Naive thymus-derived CD4-positive, alpha-beta T cell (primary cell): ENCODE results near the gene NAA25. TPM values are rescaled to one million over a fixed set of nuclear protein-coding genes. Genes with fewer than 3 reads are reported as not detected.
A peak's percentile ranks its signal among the peaks of the same experiment; 100 is the strongest.

Source experiments
- ATAC-seq: fragments of 150-1000 bp; cut with Tn5 transposase; 2 replicates; pipeline ENCODE4 v1.10.0; 2021; ENCODE audit warnings: mild to moderate bottlenecking, moderate library complexity
- CTCF ChIA-PET: fragments of 350-600 bp; sonication (Branson Sonifier 250); formaldehyde crosslinking; loops from one replicate; lab custom pipeline; 2021; ENCODE audit warnings: antibody characterized with exemption; lab: Charles Lee
- POLR2A ChIA-PET: fragments of 350-600 bp; sonication (Branson Sonifier 250); formaldehyde crosslinking; loops from one replicate; lab custom pipeline; 2021; ENCODE audit warnings: antibody characterized with exemption, inconsistent platforms; lab: Charles Lee
- DNase-seq, 9 donors: peaks; one replicate each; pipeline versions ENCODE4 v3.0.0 to v3.0.0-alpha.2; 2020 to 2022; ENCODE audit warnings: mixed read lengths in 1 of 9
- H3K27ac ChIP-seq: one replicate; pipeline ENCODE4 v1.7.0; 2013; ENCODE audit warnings: mild to moderate bottlenecking, low read depth, low read length, moderate library complexity
- H3K27me3 ChIP-seq, 2 donors: one replicate each; pipeline ENCODE4 v1.7.0; 2013; ENCODE audit warnings: low read length in 2 of 2, mild to moderate bottlenecking in 2 of 2, moderate library complexity in 2 of 2; ENCODE audit not compliant: control insufficient read depth in 2 of 2, insufficient read depth in 2 of 2
- H3K36me3 ChIP-seq, 3 experiments: 1 replicate in 2 of 3; 2 replicates in 1 of 3; pipeline ENCODE4 v1.7.0; 2013; ENCODE audit warnings: low read length in 3 of 3, mild to moderate bottlenecking in 3 of 3, moderate library complexity in 1 of 3; ENCODE audit not compliant: insufficient read depth in 3 of 3, control insufficient read depth in 2 of 3
- H3K4me1 ChIP-seq, 2 donors: one replicate each; pipeline ENCODE4 v1.7.0; 2013; ENCODE audit warnings: low read length in 2 of 2, mild to moderate bottlenecking in 2 of 2, moderate library complexity in 1 of 2; ENCODE audit not compliant: control insufficient read depth in 2 of 2, insufficient read depth in 2 of 2
- H3K4me3 ChIP-seq: 2 replicates; pipeline ENCODE4 v1.7.0; 2013; ENCODE audit warnings: mild to moderate bottlenecking, low read length
- H3K9me3 ChIP-seq, 3 experiments: 1 replicate in 2 of 3; 2 replicates in 1 of 3; pipeline ENCODE4 v1.7.0; 2013; ENCODE audit warnings: low read length in 3 of 3; ENCODE audit not compliant: control insufficient read depth in 2 of 3
- H3K27ac Mint-ChIP-seq, 9 donors: one replicate each; pipeline ENCODE4 v1.8.0; 2020 to 2022; ENCODE audit warnings: mixed read lengths in 9 of 9, mild to moderate bottlenecking in 8 of 9, moderate library complexity in 5 of 9, inconsistent platforms in 2 of 9
- H3K27me3 Mint-ChIP-seq, 5 donors: one replicate each; pipeline ENCODE4 v1.8.0; 2021 to 2022; ENCODE audit warnings: mixed read lengths in 5 of 5, mild to moderate bottlenecking in 1 of 5
- H3K36me3 Mint-ChIP-seq, 5 donors: one replicate each; pipeline ENCODE4 v1.8.0; 2020 to 2022; ENCODE audit warnings: mixed read lengths in 5 of 5, mild to moderate bottlenecking in 3 of 5, inconsistent platforms in 1 of 5
- H3K4me1 Mint-ChIP-seq, 7 donors: one replicate each; pipeline ENCODE4 v1.8.0; 2020 to 2022; ENCODE audit warnings: mixed read lengths in 7 of 7, mild to moderate bottlenecking in 3 of 7, inconsistent platforms in 1 of 7
- H3K4me3 Mint-ChIP-seq, 10 donors: one replicate each; pipeline ENCODE4 v1.8.0; 2020 to 2022; ENCODE audit warnings: mild to moderate bottlenecking in 10 of 10, mixed read lengths in 10 of 10, moderate library complexity in 6 of 10, inconsistent platforms in 2 of 10
- H3K9me3 Mint-ChIP-seq, 11 donors: one replicate each; pipeline ENCODE4 v1.8.0; 2020 to 2022; ENCODE audit warnings: mixed read lengths in 11 of 11, mild to moderate bottlenecking in 4 of 11, inconsistent platforms in 1 of 11, moderate library complexity in 1 of 11
- intact Hi-C, 2 donors: fragments of 100-400 bp; cut with micrococcal nuclease; formaldehyde crosslinking; loops; one replicate each; pipeline ENCODE4 v1.15.1; 2023
- polyA plus RNA-seq, 2 donors: library from polyadenylated mRNA; unstranded; fragments of 300-500 nt; fragmentation: Illumina TruSeq; gene quantifications; one replicate each; pipeline ENCODE4 v1.2.3, GENCODE V29; 2021
- total RNA-seq, 6 experiments: library from RNA in 5 of 6; stranded (reverse) in 5 of 6; gene quantifications; 1 replicate in 5 of 6; 2 replicates in 1 of 6; pipeline ENCODE4 v1.2.3 and lab custom pipeline; 2021 to 2026

The NAA25 gene
- total and polyA plus RNA-seq, 7 experiments from 2014 or later: 9.8 to 43.0 (median 39.8) TPM

DNA sequence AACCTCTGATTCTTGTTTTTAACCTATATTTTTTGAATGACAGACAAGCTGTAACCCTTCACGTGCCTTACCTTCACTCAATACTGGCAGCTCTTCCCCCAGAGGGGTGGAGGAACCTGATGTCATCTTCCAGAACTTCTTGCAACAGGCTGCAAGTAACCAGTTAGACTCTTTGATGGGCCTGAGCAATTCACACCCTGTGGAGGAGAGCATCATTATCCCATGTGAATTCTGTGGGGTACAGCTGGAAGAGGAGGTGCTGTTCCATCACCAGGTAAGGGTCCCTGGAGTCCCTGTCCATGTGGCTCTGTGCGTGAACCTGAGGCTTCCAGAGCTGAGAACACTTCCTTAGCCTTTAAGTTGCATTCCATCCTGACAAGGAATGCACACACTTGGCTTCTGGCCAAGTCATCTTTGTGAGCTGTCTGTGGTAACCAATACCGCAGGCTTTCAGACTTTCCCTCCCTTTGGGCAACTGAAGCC lies 39.5 kb upstream of the NAA25 start:
- no peak for DNase-seq

GRCh38 chr12:112146123-112146522 lies 37.5 kb upstream of the NAA25 start:
- ATAC-seq (no peak), DNase-seq (no peak)
- Histone ChIP-seq H3K4me3 (no peak overlapping the region), H3K27me3 (no peaks in the 10 kb centered on the region), H3K36me3 (peaks cover 12 to 85% (median 46%) of the 10 kb centered on the region in 3 experiments), H3K4me1 (no peaks in the 10 kb centered on the region), H3K27ac (no peak overlapping the region), H3K9me3 (no peaks in the 10 kb centered on the region)
- no peaks in the 10 kb centered on the region for H3K27me3 Mint-ChIP-seq
- H3K9me3 Mint-ChIP-seq: no peaks in the 10 kb centered on the region
- peak overlapping the region in 4 of 9 donors; percentile 4 to 62 (median 25) for H3K27ac Mint-ChIP-seq
- H3K4me3 Mint-ChIP-seq: no peak overlapping the region
- ChIA-PET POLR2A (interaction anchor here (0.7 to 1.2 kb wide), 3 partner anchors 12 to 20 kb away, joined by 3 to 5 read pairs (median 5); partner anchors contain the start of gene TRAFD1), CTCF (interaction anchor here (0.7 kb wide), 1 partner anchor 90 kb away, joined by 4 read pairs; no protein-coding TSS in a partner anchor)
- peaks cover 0 to 12% (median 0%) of the 10 kb centered on the region in 7 donors for H3K4me1 Mint-ChIP-seq
- H3K36me3 Mint-ChIP-seq: peaks cover 4 to 47% (median 27%) of the 10 kb centered on the region in 5 donors
- intact Hi-C loops: no loop called here

More for the DNA sequence above, 39.5 kb upstream of the NAA25 start:
- POLR2A ChIA-PET: interaction anchor here (0.6 kb wide), 1 partner anchor 311 kb away, joined by 3 read pairs; no protein-coding TSS in a partner anchor
- intact Hi-C loops: no loop called here
- CTCF ChIA-PET: no interaction called here
- no peak for ATAC-seq
- H3K36me3 ChIP-seq: peaks cover 13 to 89% (median 43%) of the 10 kb centered on the region in 3 experiments
- no peak overlapping the region for H3K4me3 Mint-ChIP-seq
- no peak overlapping the region for H3K27ac ChIP-seq
- H3K27ac Mint-ChIP-seq: peak overlapping the region in 3 of 9 donors; percentile 28 to 56 (median 48)
- H3K27me3 Mint-ChIP-seq: no peaks in the 10 kb centered on the region
- peaks cover 16 to 55% (median 34%) of the 10 kb centered on the region in 5 donors for H3K36me3 Mint-ChIP-seq
- H3K4me1 Mint-ChIP-seq: peaks cover 0 to 14% (median 0%) of the 10 kb centered on the region in 7 donors
- H3K9me3 Mint-ChIP-seq: peaks cover 0 to 3% (median 0%) of the 10 kb centered on the region in 11 donors
- H3K9me3 ChIP-seq: no peaks in the 10 kb centered on the region
- H3K4me3 ChIP-seq: no peak overlapping the region
- no peaks in the 10 kb centered on the region for H3K4me1 ChIP-seq
- H3K27me3 ChIP-seq: no peaks in the 10 kb centered on the region

DNA sequence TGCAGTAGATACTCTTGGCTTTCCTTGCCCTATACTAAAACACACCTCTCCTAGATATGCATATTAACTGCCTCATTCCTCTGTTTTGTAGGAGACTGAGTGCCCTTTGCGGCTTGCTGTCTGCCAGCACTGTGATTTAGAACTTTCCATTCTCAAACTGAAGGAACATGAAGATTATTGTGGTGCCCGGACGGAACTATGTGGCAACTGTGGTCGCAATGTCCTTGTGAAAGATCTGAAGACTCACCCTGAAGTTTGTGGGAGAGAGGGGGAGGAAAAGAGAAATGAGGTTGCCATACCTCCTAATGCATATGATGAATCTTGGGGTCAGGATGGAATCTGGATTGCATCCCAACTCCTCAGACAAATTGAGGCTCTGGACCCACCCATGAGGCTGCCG lies 32.1 kb upstream of the NAA25 start:
- H3K27me3 Mint-ChIP-seq: no peaks in the 10 kb centered on the region
- POLR2A ChIA-PET: interaction anchor here (0.9 to 2.0 kb wide), 3 partner anchors 12 to 33 kb away, joined by 3 to 11 read pairs (median 4); no protein-coding TSS in a partner anchor
- Histone ChIP-seq H3K9me3 (no peaks in the 10 kb centered on the region), H3K27me3 (no peaks in the 10 kb centered on the region), H3K4me3 (no peak overlapping the region), H3K36me3 (peaks cover 17 to 88% (median 28%) of the 10 kb centered on the region in 3 experiments), H3K4me1 (no peaks in the 10 kb centered on the region), H3K27ac (no peak overlapping the region)
- DNase-seq: no peak
- no peak overlapping the region for H3K4me3 Mint-ChIP-seq
- H3K36me3 Mint-ChIP-seq: peaks cover 7 to 29% (median 20%) of the 10 kb centered on the region in 5 donors
- CTCF ChIA-PET: no interaction called here
- ATAC-seq: peak; percentile 48
- H3K27ac Mint-ChIP-seq: peak overlapping the region in 3 of 9 donors; percentile 1 to 29 (median 16)
- peaks cover 0 to 8% (median 5%) of the 10 kb centered on the region in 7 donors for H3K4me1 Mint-ChIP-seq
- intact Hi-C loops: no loop called here
- H3K9me3 Mint-ChIP-seq: no peaks in the 10 kb centered on the region

DNA sequence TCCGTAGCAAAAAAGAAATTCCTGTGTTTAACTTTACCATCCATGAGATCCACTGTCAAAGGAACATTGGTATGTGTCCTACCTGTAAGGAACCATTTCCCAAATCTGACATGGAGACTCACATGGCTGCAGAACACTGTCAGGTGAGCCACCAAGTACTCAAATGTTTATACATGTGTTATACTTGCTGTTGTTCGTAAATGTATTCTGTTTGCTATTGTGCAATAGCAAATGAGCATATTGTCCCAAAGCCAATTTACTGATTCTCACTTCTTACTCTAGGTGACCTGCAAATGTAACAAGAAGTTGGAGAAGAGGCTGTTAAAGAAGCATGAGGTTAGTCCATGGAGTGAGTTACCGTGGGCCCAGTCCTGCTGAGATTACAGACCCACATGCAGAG lies 26.1 kb upstream of the NAA25 start:
- no peak overlapping the region for H3K27ac ChIP-seq
- H3K9me3 Mint-ChIP-seq: no peaks in the 10 kb centered on the region
- H3K36me3 ChIP-seq: peaks cover 18 to 48% (median 19%) of the 10 kb centered on the region in 3 experiments
- no peaks in the 10 kb centered on the region for H3K9me3 ChIP-seq
- no peak for DNase-seq
- H3K4me1 ChIP-seq: peaks cover 20 to 27% of the 10 kb centered on the region in 2 donors
- H3K4me3 Mint-ChIP-seq: no peak overlapping the region
- ChIA-PET POLR2A (interaction anchor here (1.1 kb wide), 1 partner anchor 9 kb away, joined by 3 read pairs; no protein-coding TSS in a partner anchor), CTCF (no interaction called here)
- H3K36me3 Mint-ChIP-seq: peaks cover 0 to 23% (median 4%) of the 10 kb centered on the region in 5 donors
- H3K27me3 Mint-ChIP-seq: no peaks in the 10 kb centered on the region
- peak overlapping the region in 1 of 9 donors; percentile 21 for H3K27ac Mint-ChIP-seq
- peaks cover 11 to 36% (median 30%) of the 10 kb centered on the region in 7 donors for H3K4me1 Mint-ChIP-seq
- H3K27me3 ChIP-seq: no peaks in the 10 kb centered on the region
- intact Hi-C loops: loop anchor here in 1 of 2 donors (5.0 kb wide), 1 partner anchor 57 kb away; no protein-coding TSS in a partner anchor
- H3K4me3 ChIP-seq: no peak overlapping the region
- no peak for ATAC-seq

- no peaks in the 10 kb centered on the region for H3K9me3 ChIP-seq
- H3K9me3 Mint-ChIP-seq: no peaks in the 10 kb centered on the region
- peaks cover 29 to 39% of the 10 kb centered on the region in 2 donors for H3K4me1 ChIP-seq
- H3K27me3 ChIP-seq: no peaks in the 10 kb centered on the region
- ChIA-PET POLR2A (interaction anchor here (0.6 to 5.2 kb wide), 7 partner anchors 7 to 660 kb away, joined by 3 to 30 read pairs (median 3); partner anchors contain the start of gene NAA25), CTCF (interaction anchor here (0.8 to 1.0 kb wide), 2 partner anchors 37 to 278 kb away, joined by 3 read pairs; no protein-coding TSS in a partner anchor)
- DNase-seq: no peak
- H3K4me3 ChIP-seq: no peak overlapping the region
- ATAC-seq: no peak
- H3K27ac Mint-ChIP-seq: peak overlapping the region in 1 of 9 donors; percentile 61
- H3K4me3 Mint-ChIP-seq: no peak overlapping the region
- H3K36me3 Mint-ChIP-seq: peaks cover 0 to 24% (median 4%) of the 10 kb centered on the region in 5 donors
- H3K36me3 ChIP-seq: peaks cover 15 to 39% (median 18%) of the 10 kb centered on the region in 3 experiments
- no peak overlapping the region for H3K27ac ChIP-seq
- peaks cover 20 to 50% (median 42%) of the 10 kb centered on the region in 7 donors for H3K4me1 Mint-ChIP-seq
- intact Hi-C loops: loop anchor here in 1 of 2 donors (5.0 kb wide), 1 partner anchor 56 kb away; no protein-coding TSS in a partner anchor
- H3K27me3 Mint-ChIP-seq: no peaks in the 10 kb centered on the region
These were observed 24.8 kb upstream of the NAA25 start for GRCh38 chr12:112133418-112133817.

- ChIA-PET POLR2A (interaction anchor here (0.6 to 5.2 kb wide), 6 partner anchors 11 to 118 kb away, joined by 3 to 30 read pairs (median 8); partner anchors contain the start of gene NAA25), CTCF (interaction anchor here (0.6 kb wide), 2 partner anchors 63 to 282 kb away, joined by 3 read pairs; no protein-coding TSS in a partner anchor)
- Histone ChIP-seq H3K27me3 (no peaks in the 10 kb centered on the region), H3K4me1 (peaks cover 32 to 47% of the 10 kb centered on the region in 2 donors), H3K9me3 (no peaks in the 10 kb centered on the region), H3K36me3 (peaks cover 11 to 24% (median 15%) of the 10 kb centered on the region in 3 experiments), H3K27ac (peak overlapping the region; percentile 72), H3K4me3 (no peak overlapping the region)
- H3K4me3 Mint-ChIP-seq: peak overlapping the region in 6 of 10 donors; percentile 40 to 81 (median 50)
- intact Hi-C loops: loop anchor here in 1 of 2 donors (2.0 to 5.0 kb wide), 4 partner anchors 54 to 289 kb away; partner anchors contain the start of genes ERP29, MAPKAPK5 and TMEM116
- H3K27ac Mint-ChIP-seq: peak overlapping the region in 7 of 9 donors; percentile 47 to 91 (median 85)
- H3K9me3 Mint-ChIP-seq: no peaks in the 10 kb centered on the region
- peaks cover 27 to 64% (median 53%) of the 10 kb centered on the region in 7 donors for H3K4me1 Mint-ChIP-seq
- H3K27me3 Mint-ChIP-seq: no peaks in the 10 kb centered on the region
- H3K36me3 Mint-ChIP-seq: peaks cover 0 to 29% (median 4%) of the 10 kb centered on the region in 5 donors
- ATAC-seq: no peak
- DNase-seq: no peak
These were observed 23.1 kb upstream of the NAA25 start for GRCh38 chr12:112131686-112132085.
